Measurements from ENCODE around the gene LPP. TPM values are rescaled to one million over a fixed set of nuclear protein-coding genes. Genes with fewer than 3 reads are reported as not detected.
A peak's percentile ranks its signal among the peaks of the same experiment; 100 is the strongest.

Gene LPP
- total RNA-seq, 1 donor from 2014 or later: 97.4 TPM

DNA sequence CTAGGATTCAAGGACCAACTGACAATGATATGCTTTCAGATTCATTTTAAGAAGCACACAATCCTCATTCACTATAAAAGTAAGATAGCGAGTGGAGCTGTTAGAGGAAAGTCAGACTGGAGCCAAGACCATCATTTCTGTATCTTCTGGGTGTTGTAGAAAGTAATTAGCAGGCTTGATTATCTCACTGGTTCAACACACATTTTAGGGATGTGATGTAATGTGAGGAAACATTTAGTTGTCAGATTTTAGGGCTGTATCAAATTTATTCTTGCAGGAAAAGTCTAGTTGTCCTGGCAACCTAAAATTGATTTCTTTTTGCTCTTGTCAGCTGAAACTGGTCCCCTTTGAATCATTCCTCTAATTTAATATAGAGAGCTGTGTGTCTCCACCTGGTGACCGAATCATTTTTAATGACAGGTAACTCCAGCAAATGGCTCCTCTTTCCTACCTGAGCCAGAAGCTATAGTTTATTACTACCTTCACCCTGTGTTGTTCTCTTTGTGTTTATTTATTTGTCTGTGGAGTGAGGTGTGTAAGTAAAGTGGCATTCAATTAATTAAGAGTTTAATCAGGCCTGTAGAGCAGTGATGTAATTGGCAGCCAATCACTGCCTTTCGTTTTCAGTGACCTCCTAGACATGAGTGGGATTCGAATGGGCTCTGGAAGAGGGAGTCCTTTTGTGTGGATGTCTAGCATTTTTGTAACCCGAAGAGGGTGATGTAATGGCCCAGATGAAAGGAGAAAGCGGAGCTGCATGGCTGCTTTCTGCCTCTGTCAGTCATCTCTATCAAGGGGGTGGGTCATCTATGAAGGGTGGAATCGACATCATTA, 125.8 kb downstream of the LPP start:
- peak overlapping the region; percentile 37 for H3K27ac ChIP-seq (replicated peaks)
- no peak for DNase-seq
- H3K4me1 ChIP-seq: peaks cover 66% of the 10 kb centered on the region
- TF ChIP-seq, protein P1, sequence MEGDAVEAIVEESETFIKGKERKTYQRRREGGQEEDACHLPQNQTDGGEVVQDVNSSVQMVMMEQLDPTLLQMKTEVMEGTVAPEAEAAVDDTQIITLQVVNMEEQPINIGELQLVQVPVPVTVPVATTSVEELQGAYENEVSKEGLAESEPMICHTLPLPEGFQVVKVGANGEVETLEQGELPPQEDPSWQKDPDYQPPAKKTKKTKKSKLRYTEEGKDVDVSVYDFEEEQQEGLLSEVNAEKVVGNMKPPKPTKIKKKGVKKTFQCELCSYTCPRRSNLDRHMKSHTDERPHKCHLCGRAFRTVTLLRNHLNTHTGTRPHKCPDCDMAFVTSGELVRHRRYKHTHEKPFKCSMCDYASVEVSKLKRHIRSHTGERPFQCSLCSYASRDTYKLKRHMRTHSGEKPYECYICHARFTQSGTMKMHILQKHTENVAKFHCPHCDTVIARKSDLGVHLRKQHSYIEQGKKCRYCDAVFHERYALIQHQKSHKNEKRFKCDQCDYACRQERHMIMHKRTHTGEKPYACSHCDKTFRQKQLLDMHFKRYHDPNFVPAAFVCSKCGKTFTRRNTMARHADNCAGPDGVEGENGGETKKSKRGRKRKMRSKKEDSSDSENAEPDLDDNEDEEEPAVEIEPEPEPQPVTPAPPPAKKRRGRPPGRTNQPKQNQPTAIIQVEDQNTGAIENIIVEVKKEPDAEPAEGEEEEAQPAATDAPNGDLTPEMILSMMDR (IDR thresholded peaks at IDR 0.05; ENCODE audit: borderline replicate concordance): no peak
- no peaks in the 10 kb centered on the region for H3K9me3 ChIP-seq (replicated peaks)
- no peaks in the 10 kb centered on the region for H3K36me3 ChIP-seq
- intact Hi-C loops (cut with micrococcal nuclease): no loop called here
- no peak overlapping the region for H3K4me3 ChIP-seq
- H3K27me3 ChIP-seq (ENCODE audit: low read depth): no peaks in the 10 kb centered on the region

DNA sequence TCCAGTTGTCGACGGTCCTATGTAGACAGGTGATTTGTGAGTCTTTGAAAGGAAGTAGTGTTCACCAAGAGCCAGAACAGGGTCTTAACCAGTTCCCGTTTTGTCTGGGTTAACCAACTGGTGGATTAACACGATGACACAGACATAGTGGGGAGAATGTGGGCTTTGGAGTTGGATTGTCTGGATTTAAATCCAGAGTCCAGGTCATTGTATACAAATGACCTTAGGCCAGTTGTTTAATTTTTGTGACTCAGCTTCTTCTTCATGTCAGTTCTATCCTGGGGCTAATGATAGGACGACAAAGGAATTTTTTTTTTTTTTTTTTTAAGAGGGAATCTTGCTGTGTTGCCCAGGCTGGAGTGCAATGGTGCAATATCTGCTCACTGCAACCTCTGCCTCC, 126.7 kb downstream of the LPP start:
- no peak overlapping the region for H3K27ac ChIP-seq (replicated peaks)
- H3K9me3 ChIP-seq (replicated peaks): no peaks in the 10 kb centered on the region
- no peak for DNase-seq
- H3K4me1 ChIP-seq: peaks cover 68% of the 10 kb centered on the region
- TF ChIP-seq, protein P1 (IDR thresholded peaks at IDR 0.05; ENCODE audit: borderline replicate concordance): no peak
- H3K27me3 ChIP-seq (ENCODE audit: low read depth): no peaks in the 10 kb centered on the region
- intact Hi-C loops (cut with micrococcal nuclease): no loop called here
- H3K4me3 ChIP-seq: no peak overlapping the region
- H3K36me3 ChIP-seq: no peaks in the 10 kb centered on the region

DNA sequence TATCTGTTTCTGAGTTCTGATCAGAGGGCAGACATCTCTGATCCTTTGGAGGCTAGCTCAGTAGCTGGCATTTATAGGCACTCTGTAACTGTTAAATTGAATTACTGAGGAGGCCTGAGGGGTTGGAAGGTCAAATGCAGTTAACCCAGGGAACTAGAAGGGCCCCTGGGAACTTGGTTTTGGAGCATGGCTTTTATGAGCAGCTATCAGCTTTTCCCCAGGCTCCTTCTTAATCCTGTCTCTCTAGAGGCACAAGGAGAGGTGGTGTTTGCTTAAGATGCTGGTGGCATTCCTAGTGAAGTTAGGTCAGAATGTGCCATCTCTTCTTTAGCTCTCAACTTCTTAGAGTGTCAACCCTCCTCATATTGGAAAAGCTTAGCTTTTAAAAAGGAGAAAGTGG, 128.9 kb downstream of the LPP start:
- Histone ChIP-seq H3K9me3 (replicated peaks) (no peaks in the 10 kb centered on the region), H3K4me3 (no peak overlapping the region), H3K27ac (replicated peaks) (peak overlapping the region; percentile 76), H3K4me1 (peaks cover 85% of the 10 kb centered on the region), H3K36me3 (no peaks in the 10 kb centered on the region), H3K27me3 (ENCODE audit: low read depth) (no peaks in the 10 kb centered on the region)
- intact Hi-C loops (cut with micrococcal nuclease): no loop called here
- TF ChIP-seq, protein P1 (IDR thresholded peaks at IDR 0.05; ENCODE audit: borderline replicate concordance): no peak
- DNase-seq: no peak

DNA sequence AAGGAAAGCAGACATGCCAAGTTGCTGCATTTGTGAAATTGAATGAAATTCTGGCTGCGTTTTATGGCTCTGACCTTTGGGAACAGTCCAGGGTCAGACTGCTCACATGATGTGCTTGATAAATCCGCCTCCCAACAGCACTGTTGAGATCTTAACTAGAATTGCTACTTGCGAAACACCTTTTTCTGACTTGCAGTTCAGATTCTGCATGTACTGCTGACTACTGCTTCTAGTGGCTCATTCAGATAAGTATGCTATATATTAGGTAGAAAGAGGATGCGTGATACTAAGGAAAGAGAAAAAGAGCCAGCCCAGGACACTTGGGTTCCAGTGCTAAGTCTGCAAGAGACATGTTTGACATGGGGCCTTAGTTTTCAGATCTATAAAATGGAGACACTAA, 129.4 kb downstream of the LPP start:
- intact Hi-C loops (cut with micrococcal nuclease): no loop called here
- no peaks in the 10 kb centered on the region for H3K36me3 ChIP-seq
- no peaks in the 10 kb centered on the region for H3K9me3 ChIP-seq (replicated peaks)
- no peak for DNase-seq
- H3K27me3 ChIP-seq (ENCODE audit: low read depth): no peaks in the 10 kb centered on the region
- H3K4me3 ChIP-seq: no peak overlapping the region
- TF ChIP-seq, protein P1 (IDR thresholded peaks at IDR 0.05; ENCODE audit: borderline replicate concordance): no peak
- H3K4me1 ChIP-seq: peaks cover 85% of the 10 kb centered on the region
- peak overlapping the region; percentile 76 for H3K27ac ChIP-seq (replicated peaks)

DNA sequence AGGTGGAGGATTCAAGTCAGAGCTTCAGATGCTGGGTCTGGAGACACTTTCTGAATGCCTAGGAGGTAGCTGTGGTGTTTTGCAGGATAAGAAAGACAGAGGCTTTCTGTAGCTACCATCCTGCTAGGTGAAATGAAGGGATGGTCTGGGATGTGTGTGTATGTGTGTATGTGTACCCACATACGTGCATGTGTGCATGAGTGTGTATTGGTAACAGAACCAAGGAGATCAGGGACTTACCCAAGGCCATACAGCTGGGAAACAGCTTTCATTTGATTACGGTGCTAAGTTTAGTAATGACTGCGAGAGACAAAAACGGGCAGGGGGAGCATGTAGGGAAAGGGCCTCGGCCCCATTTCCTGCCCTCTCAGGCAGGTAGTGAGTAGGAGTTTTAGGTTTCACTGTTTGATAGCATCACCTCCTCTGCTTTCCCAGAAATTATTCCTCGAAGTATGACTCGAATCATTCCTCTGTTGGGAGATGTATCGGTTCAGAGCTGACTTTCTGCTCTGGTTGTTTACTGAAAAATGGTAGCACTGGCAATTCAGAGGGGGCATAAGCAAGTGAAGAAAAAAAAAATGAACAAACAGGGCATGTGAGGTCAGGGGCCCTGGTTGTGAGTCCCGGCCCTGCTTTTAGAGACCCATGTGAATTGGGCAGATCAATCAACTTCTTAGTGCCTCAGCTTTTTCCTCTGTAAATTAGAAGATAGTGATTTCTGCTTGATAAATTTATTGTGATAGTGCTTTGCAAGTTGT, 130.7 kb downstream of the LPP start:
- Histone ChIP-seq H3K27ac (replicated peaks) (peak overlapping the region; percentile 76), H3K9me3 (replicated peaks) (no peaks in the 10 kb centered on the region), H3K4me3 (no peak overlapping the region), H3K4me1 (peaks cover 82% of the 10 kb centered on the region), H3K36me3 (no peaks in the 10 kb centered on the region), H3K27me3 (ENCODE audit: low read depth) (no peaks in the 10 kb centered on the region)
- intact Hi-C loops (cut with micrococcal nuclease): no loop called here
- TF ChIP-seq, protein P1 (IDR thresholded peaks at IDR 0.05; ENCODE audit: borderline replicate concordance): no peak
- no peak for DNase-seq
